Measurements from ENCODE around the gene PON3.

Gene PON3

DNA sequence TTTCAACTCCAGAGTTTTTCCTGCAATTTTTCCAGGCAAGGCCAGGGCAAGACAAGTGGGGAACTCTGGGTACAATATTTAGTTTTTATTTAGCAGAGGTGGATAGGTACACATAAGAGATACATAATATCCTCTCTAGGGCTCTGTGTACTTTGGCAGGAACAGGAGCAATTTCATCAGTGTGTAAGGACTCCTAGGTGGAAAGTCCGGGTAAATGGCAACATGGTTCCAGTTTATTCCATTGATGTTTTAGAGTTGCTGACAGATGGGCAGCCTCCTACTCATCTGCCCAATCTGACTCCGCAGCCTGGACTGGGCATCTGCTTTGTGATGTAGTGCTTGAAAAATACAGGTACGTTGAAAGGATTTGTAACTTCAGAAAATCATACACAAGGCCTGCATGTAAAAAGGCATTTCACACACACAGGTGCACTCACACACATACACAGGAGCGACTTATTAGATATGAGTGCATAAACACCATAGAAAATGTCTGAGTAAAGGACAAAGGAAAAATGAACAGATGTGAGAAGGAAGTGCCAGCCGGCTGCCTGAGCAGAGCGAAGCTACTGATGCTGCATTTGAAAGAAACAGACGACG lies 77.6 kb downstream of the PON3 start:
- no peak overlapping the region for H3K27ac ChIP-seq (replicated peaks; ENCODE audit: low read length)
- H3K79me1 ChIP-seq (ENCODE audit: low read depth, low read length): no peaks in the 10 kb centered on the region
- H2AFZ ChIP-seq (ENCODE audit: low read length): no peak overlapping the region
- H4K91ac ChIP-seq (ENCODE audit: low read depth, low read length, poor library complexity): no peak overlapping the region
- no CpG with 5 or more reads among the region's 8 CpGs for WGBS, 2 donors (ENCODE audit: extremely low coverage in 2 of 2, insufficient read length in 2 of 2, insufficient replicate concordance in 1 of 2)
- H2BK15ac ChIP-seq (ENCODE audit: low read length): no peak overlapping the region
- no peak overlapping the region for H3K18ac ChIP-seq (ENCODE audit: low read length)
- no peaks in the 10 kb centered on the region for H3K9me3 ChIP-seq (replicated peaks in 1 of 2; ENCODE audit: control insufficient read depth in 2 of 2, insufficient read depth in 1 of 2, low read depth in 1 of 2, low read length in 2 of 2)
- peaks cover 0 to 5% of the 10 kb centered on the region in 2 donors for H3K4me1 ChIP-seq (ENCODE audit: control insufficient read depth in 2 of 2, insufficient read depth in 1 of 2, low read depth in 1 of 2, low read length in 2 of 2)
- no peak overlapping the region for H3K14ac ChIP-seq (ENCODE audit: low read length)
- DNase-seq (ENCODE audit: low spot score): no peak
- H3K27me3 ChIP-seq (ENCODE audit: control insufficient read depth in 3 of 3, insufficient read depth in 3 of 3, low read depth in 1 of 3, low read length in 3 of 3): no peaks in the 10 kb centered on the region
- no peak overlapping the region for H3K4me2 ChIP-seq (ENCODE audit: insufficient read depth, low read length, poor library complexity, severe bottlenecking)
- no peaks in the 10 kb centered on the region for H3K36me3 ChIP-seq (replicated peaks in 1 of 2; ENCODE audit: control insufficient read depth in 2 of 2, insufficient read depth in 2 of 2, low read length in 2 of 2)
- no peak overlapping the region for H2BK120ac ChIP-seq (ENCODE audit: low read depth, low read length)
- no peak overlapping the region for H2AK5ac ChIP-seq (ENCODE audit: low read depth, low read length)
- H2BK12ac ChIP-seq (ENCODE audit: low read length): no peak overlapping the region
- no peak overlapping the region for H3K23ac ChIP-seq (ENCODE audit: low read depth, low read length, poor library complexity)
- H3K9ac ChIP-seq (ENCODE audit: low read depth, low read length, poor library complexity): no peak overlapping the region
- no peak overlapping the region for H4K8ac ChIP-seq (ENCODE audit: low read depth, low read length)
- no peak overlapping the region for H2BK5ac ChIP-seq (ENCODE audit: low read length)
- no peak overlapping the region for H3K4me3 ChIP-seq (ENCODE audit: low read length in 2 of 2)
- no peak overlapping the region for H3K4ac ChIP-seq (ENCODE audit: low read length)

- Histone ChIP-seq H3K27me3 (ENCODE audit: control insufficient read depth in 3 of 3, insufficient read depth in 3 of 3, low read depth in 1 of 3, low read length in 3 of 3) (no peaks in the 10 kb centered on the region), H2AK5ac (ENCODE audit: low read depth, low read length) (no peak overlapping the region), H3K4ac (ENCODE audit: low read length) (no peak overlapping the region), H3K9ac (ENCODE audit: low read depth, low read length, poor library complexity) (no peak overlapping the region), H3K23ac (ENCODE audit: low read depth, low read length, poor library complexity) (no peak overlapping the region), H3K36me3 (replicated peaks in 1 of 2; ENCODE audit: control insufficient read depth in 2 of 2, insufficient read depth in 2 of 2, low read length in 2 of 2) (no peaks in the 10 kb centered on the region), H3K18ac (ENCODE audit: low read length) (no peak overlapping the region), H3K4me1 (ENCODE audit: control insufficient read depth in 2 of 2, insufficient read depth in 1 of 2, low read depth in 1 of 2, low read length in 2 of 2) (peaks cover 0 to 5% of the 10 kb centered on the region in 2 donors), H3K79me1 (ENCODE audit: low read depth, low read length) (no peaks in the 10 kb centered on the region), H4K91ac (ENCODE audit: low read depth, low read length, poor library complexity) (no peak overlapping the region), H2BK15ac (ENCODE audit: low read length) (no peak overlapping the region), H2BK5ac (ENCODE audit: low read length) (no peak overlapping the region), H3K4me2 (ENCODE audit: insufficient read depth, low read length, poor library complexity, severe bottlenecking) (no peak overlapping the region), H3K4me3 (ENCODE audit: low read length in 2 of 2) (no peak overlapping the region), H3K27ac (replicated peaks; ENCODE audit: low read length) (no peak overlapping the region), H2BK12ac (ENCODE audit: low read length) (no peak overlapping the region), H2AFZ (ENCODE audit: low read length) (peak overlapping the region; percentile 64), H3K9me3 (replicated peaks in 1 of 2; ENCODE audit: control insufficient read depth in 2 of 2, insufficient read depth in 1 of 2, low read depth in 1 of 2, low read length in 2 of 2) (no peaks in the 10 kb centered on the region), H4K8ac (ENCODE audit: low read depth, low read length) (no peak overlapping the region), H2BK120ac (ENCODE audit: low read depth, low read length) (no peak overlapping the region), H3K14ac (ENCODE audit: low read length) (no peak overlapping the region)
- no peak for DNase-seq (ENCODE audit: low spot score)
- WGBS, 2 donors (ENCODE audit: extremely low coverage in 2 of 2, insufficient read length in 2 of 2, insufficient replicate concordance in 1 of 2): no CpG with 5 or more reads among the region's 3 CpGs
These were observed 78.2 kb downstream of the PON3 start for GRCh38 chr7:95317966-95318365.

GRCh38 chr7:95317546-95317945 lies 78.6 kb downstream of the PON3 start:
- no peak for DNase-seq (ENCODE audit: low spot score)
- H3K9me3 ChIP-seq (replicated peaks in 1 of 2; ENCODE audit: control insufficient read depth in 2 of 2, insufficient read depth in 1 of 2, low read depth in 1 of 2, low read length in 2 of 2): no peaks in the 10 kb centered on the region
- no CpG with 5 or more reads among the region's 2 CpGs for WGBS, 2 donors (ENCODE audit: extremely low coverage in 2 of 2, insufficient read length in 2 of 2, insufficient replicate concordance in 1 of 2)
- no peak overlapping the region for H2BK120ac ChIP-seq (ENCODE audit: low read depth, low read length)
- no peaks in the 10 kb centered on the region for H3K27me3 ChIP-seq (ENCODE audit: control insufficient read depth in 3 of 3, insufficient read depth in 3 of 3, low read depth in 1 of 3, low read length in 3 of 3)
- no peaks in the 10 kb centered on the region for H3K79me1 ChIP-seq (ENCODE audit: low read depth, low read length)
- H4K8ac ChIP-seq (ENCODE audit: low read depth, low read length): no peak overlapping the region
- no peak overlapping the region for H3K27ac ChIP-seq (replicated peaks; ENCODE audit: low read length)
- no peak overlapping the region for H3K4ac ChIP-seq (ENCODE audit: low read length)
- no peak overlapping the region for H3K14ac ChIP-seq (ENCODE audit: low read length)
- H3K9ac ChIP-seq (ENCODE audit: low read depth, low read length, poor library complexity): no peak overlapping the region
- H3K18ac ChIP-seq (ENCODE audit: low read length): no peak overlapping the region
- H3K4me1 ChIP-seq (ENCODE audit: control insufficient read depth in 2 of 2, insufficient read depth in 1 of 2, low read depth in 1 of 2, low read length in 2 of 2): peaks cover 0 to 5% of the 10 kb centered on the region in 2 donors
- no peak overlapping the region for H2BK5ac ChIP-seq (ENCODE audit: low read length)
- H2AK5ac ChIP-seq (ENCODE audit: low read depth, low read length): no peak overlapping the region
- no peak overlapping the region for H2BK12ac ChIP-seq (ENCODE audit: low read length)
- H3K4me3 ChIP-seq (ENCODE audit: low read length in 2 of 2): no peak overlapping the region
- no peak overlapping the region for H2BK15ac ChIP-seq (ENCODE audit: low read length)
- H2AFZ ChIP-seq (ENCODE audit: low read length): peak overlapping the region; percentile 64
- H4K91ac ChIP-seq (ENCODE audit: low read depth, low read length, poor library complexity): no peak overlapping the region
- no peak overlapping the region for H3K23ac ChIP-seq (ENCODE audit: low read depth, low read length, poor library complexity)
- H3K36me3 ChIP-seq (replicated peaks in 1 of 2; ENCODE audit: control insufficient read depth in 2 of 2, insufficient read depth in 2 of 2, low read length in 2 of 2): no peaks in the 10 kb centered on the region
- no peak overlapping the region for H3K4me2 ChIP-seq (ENCODE audit: insufficient read depth, low read length, poor library complexity, severe bottlenecking)

- Histone ChIP-seq H2BK12ac (ENCODE audit: low read length) (no peak overlapping the region), H3K23ac (ENCODE audit: low read depth, low read length, poor library complexity) (no peak overlapping the region), H3K27me3 (ENCODE audit: control insufficient read depth in 3 of 3, insufficient read depth in 3 of 3, low read depth in 1 of 3, low read length in 3 of 3) (no peaks in the 10 kb centered on the region), H3K4me3 (ENCODE audit: low read length in 2 of 2) (no peak overlapping the region), H3K4ac (ENCODE audit: low read length) (no peak overlapping the region), H4K8ac (ENCODE audit: low read depth, low read length) (no peak overlapping the region), H2BK5ac (ENCODE audit: low read length) (no peak overlapping the region), H3K27ac (replicated peaks; ENCODE audit: low read length) (no peak overlapping the region), H2BK15ac (ENCODE audit: low read length) (no peak overlapping the region), H4K91ac (ENCODE audit: low read depth, low read length, poor library complexity) (no peak overlapping the region), H3K4me2 (ENCODE audit: insufficient read depth, low read length, poor library complexity, severe bottlenecking) (no peak overlapping the region), H2AFZ (ENCODE audit: low read length) (no peak overlapping the region), H3K14ac (ENCODE audit: low read length) (no peak overlapping the region), H3K9ac (ENCODE audit: low read depth, low read length, poor library complexity) (no peak overlapping the region), H3K36me3 (replicated peaks in 1 of 2; ENCODE audit: control insufficient read depth in 2 of 2, insufficient read depth in 2 of 2, low read length in 2 of 2) (no peaks in the 10 kb centered on the region), H3K9me3 (replicated peaks in 1 of 2; ENCODE audit: control insufficient read depth in 2 of 2, insufficient read depth in 1 of 2, low read depth in 1 of 2, low read length in 2 of 2) (no peaks in the 10 kb centered on the region), H3K4me1 (ENCODE audit: control insufficient read depth in 2 of 2, insufficient read depth in 1 of 2, low read depth in 1 of 2, low read length in 2 of 2) (peaks cover 0 to 5% of the 10 kb centered on the region in 2 donors), H3K79me1 (ENCODE audit: low read depth, low read length) (no peaks in the 10 kb centered on the region), H2AK5ac (ENCODE audit: low read depth, low read length) (no peak overlapping the region), H3K18ac (ENCODE audit: low read length) (no peak overlapping the region), H2BK120ac (ENCODE audit: low read depth, low read length) (no peak overlapping the region)
- DNase-seq (ENCODE audit: low spot score): no peak
- no CpG with 5 or more reads among the region's 2 CpGs for WGBS, 2 donors (ENCODE audit: extremely low coverage in 2 of 2, insufficient read length in 2 of 2, insufficient replicate concordance in 1 of 2)
These were observed 79.6 kb downstream of the PON3 start for GRCh38 chr7:95316588-95316987.

All from neuronal stem cell (in vitro differentiated cells).